ENCODE measurements around the gene UBE2V1. TPM values are rescaled to one million over a fixed set of nuclear protein-coding genes. Genes with fewer than 3 reads are reported as not detected.

The UBE2V1 gene
- total RNA-seq, 1 donor from 2014 or later: 77.1 TPM

DNA sequence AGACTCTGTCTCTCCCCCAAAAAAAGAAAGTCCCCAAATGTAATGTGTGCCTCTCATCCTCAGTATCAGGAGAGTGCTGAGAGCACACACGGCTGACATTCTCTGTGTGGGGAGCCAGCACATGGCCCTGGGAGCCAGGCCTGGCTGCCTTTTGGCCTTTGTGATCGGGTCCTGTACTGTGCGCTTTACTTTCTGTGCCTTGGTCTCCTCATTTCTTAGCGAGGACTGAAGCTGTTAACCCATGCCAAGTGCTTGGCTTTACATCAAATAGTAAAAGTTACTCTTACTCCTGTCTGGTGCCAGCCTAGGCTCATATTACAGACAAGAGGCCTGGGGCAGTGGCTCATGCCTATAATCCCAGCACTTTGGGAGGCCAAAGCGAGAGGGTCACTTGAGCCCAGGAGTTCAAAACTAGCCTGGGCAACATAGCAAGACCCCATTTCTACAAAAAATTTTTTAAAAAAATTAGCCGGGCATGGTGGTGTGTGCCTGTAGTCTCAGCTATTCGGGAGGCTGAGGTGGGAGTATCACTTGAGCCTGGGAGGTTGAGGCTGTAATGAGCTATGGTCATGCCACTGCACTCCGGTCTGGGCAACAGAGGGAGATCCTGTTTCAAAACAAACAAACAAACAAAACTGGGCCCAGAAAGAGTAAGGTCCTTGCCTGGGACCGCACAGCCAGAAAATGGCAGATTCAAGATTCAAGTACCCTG lies 79.8 kb downstream of the UBE2V1 start:
- TF ChIP-seq, protein P1, sequence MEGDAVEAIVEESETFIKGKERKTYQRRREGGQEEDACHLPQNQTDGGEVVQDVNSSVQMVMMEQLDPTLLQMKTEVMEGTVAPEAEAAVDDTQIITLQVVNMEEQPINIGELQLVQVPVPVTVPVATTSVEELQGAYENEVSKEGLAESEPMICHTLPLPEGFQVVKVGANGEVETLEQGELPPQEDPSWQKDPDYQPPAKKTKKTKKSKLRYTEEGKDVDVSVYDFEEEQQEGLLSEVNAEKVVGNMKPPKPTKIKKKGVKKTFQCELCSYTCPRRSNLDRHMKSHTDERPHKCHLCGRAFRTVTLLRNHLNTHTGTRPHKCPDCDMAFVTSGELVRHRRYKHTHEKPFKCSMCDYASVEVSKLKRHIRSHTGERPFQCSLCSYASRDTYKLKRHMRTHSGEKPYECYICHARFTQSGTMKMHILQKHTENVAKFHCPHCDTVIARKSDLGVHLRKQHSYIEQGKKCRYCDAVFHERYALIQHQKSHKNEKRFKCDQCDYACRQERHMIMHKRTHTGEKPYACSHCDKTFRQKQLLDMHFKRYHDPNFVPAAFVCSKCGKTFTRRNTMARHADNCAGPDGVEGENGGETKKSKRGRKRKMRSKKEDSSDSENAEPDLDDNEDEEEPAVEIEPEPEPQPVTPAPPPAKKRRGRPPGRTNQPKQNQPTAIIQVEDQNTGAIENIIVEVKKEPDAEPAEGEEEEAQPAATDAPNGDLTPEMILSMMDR (IDR thresholded peaks at IDR 0.05; ENCODE audit: borderline replicate concordance): no peak
- no peak overlapping the region for H3K27ac ChIP-seq (replicated peaks)
- H3K27me3 ChIP-seq (ENCODE audit: low read depth): no peaks in the 10 kb centered on the region
- intact Hi-C loops (cut with micrococcal nuclease): no loop called here
- DNase-seq: no peak
- no peaks in the 10 kb centered on the region for H3K9me3 ChIP-seq (replicated peaks)
- peaks cover 22% of the 10 kb centered on the region for H3K4me1 ChIP-seq
- no peaks in the 10 kb centered on the region for H3K36me3 ChIP-seq
- H3K4me3 ChIP-seq: no peak overlapping the region

Other genes with a start within 250 kb of the UBE2V1 start
- gene SPATA2, start 197.6 kb downstream of the UBE2V1 start, total RNA-seq: 7.6 TPM
- 50.8 TPM for gene RNF114, start 176.8 kb downstream of the UBE2V1 start, total RNA-seq
- 0.69 TPM for gene SNAI1, start 130.2 kb downstream of the UBE2V1 start, total RNA-seq
- 17.3 TPM for gene PEDS1, start 40.6 kb upstream of the UBE2V1 start, total RNA-seq
- gene CEBPB, start 77.7 kb upstream of the UBE2V1 start, total RNA-seq: 54.0 TPM

Data from left ventricle myocardium inferior (tissue), 1 donor.